Measurements from ENCODE around the gene DYNLL2. TPM values are rescaled to one million over a fixed set of nuclear protein-coding genes. Genes with fewer than 3 reads are reported as not detected.

DYNLL2 gene
- polyA plus RNA-seq, 1 donor from 2014 or later, result 66.7 TPM

GRCh38 chr17:58046239-58047094, 36.8 kb upstream of the DYNLL2 start:
- Histone ChIP-seq H3K27me3 (ENCODE audit: insufficient read depth, low read depth, low read length) (no peaks in the 10 kb centered on the region), H4K20me1 (ENCODE audit: insufficient read depth) (no peaks in the 10 kb centered on the region), H3K9me2 (ENCODE audit: insufficient read depth, low read length) (no peaks in the 10 kb centered on the region), H3K4me2 (ENCODE audit: low read length) (no peak overlapping the region), H3K36me3 (ENCODE audit: insufficient read depth, low read length) (no peaks in the 10 kb centered on the region), H2AFZ (ENCODE audit: low read depth, low read length) (no peak overlapping the region), H3K9me3 (ENCODE audit: low read length) (no peaks in the 10 kb centered on the region), H3K4me3 (ENCODE audit: low read length) (no peak overlapping the region), H3K27ac (ENCODE audit: low read length) (no peak overlapping the region), H3K9ac (ENCODE audit: low read length) (no peak overlapping the region), H3K79me2 (replicated peaks; ENCODE audit: insufficient read depth, low read length) (no peaks in the 10 kb centered on the region), H3F3A (ENCODE audit: insufficient read depth, low read length, poor library complexity, severe bottlenecking) (no peaks in the 10 kb centered on the region)
- TF ChIP-seq EZH2 (IDR thresholded peaks at IDR 0.05; ENCODE audit: borderline replicate concordance, insufficient read depth, low read length, poor library complexity, severe bottlenecking) (no peak), REST (IDR thresholded peaks at IDR 0.05; ENCODE audit: borderline replicate concordance) (no peak), MXI1 (conservative IDR thresholded peaks at IDR 0.05; ENCODE audit: poor library complexity, severe bottlenecking) (no peak), RAD21 (conservative IDR thresholded peaks at IDR 0.05) (no peak), CTCF (IDR thresholded peaks at IDR 0.05; ENCODE audit: poor library complexity, severe bottlenecking) (no peak), POLR2AphosphoS5 (IDR thresholded peaks at IDR 0.05) (no peak), EP300 (conservative IDR thresholded peaks at IDR 0.05; ENCODE audit: poor library complexity, severe bottlenecking) (no peak), TAF1 (IDR thresholded peaks at IDR 0.05; ENCODE audit: low read depth) (no peak), SMC3 (conservative IDR thresholded peaks at IDR 0.05; ENCODE audit: poor library complexity) (no peak)

GRCh38 chr17:58047376-58048150, 35.7 kb upstream of the DYNLL2 start:
- H3K9me3 ChIP-seq (ENCODE audit: low read length), result no peaks in the 10 kb centered on the region
- no peaks in the 10 kb centered on the region for H3K27me3 ChIP-seq (ENCODE audit: insufficient read depth, low read depth, low read length)
- H3F3A ChIP-seq (ENCODE audit: insufficient read depth, low read length, poor library complexity, severe bottlenecking), result no peaks in the 10 kb centered on the region
- no peak overlapping the region for H2AFZ ChIP-seq (ENCODE audit: low read depth, low read length)
- no peaks in the 10 kb centered on the region for H3K9me2 ChIP-seq (ENCODE audit: insufficient read depth, low read length)
- TF ChIP-seq TAF1 (IDR thresholded peaks at IDR 0.05; ENCODE audit: low read depth), result no peak
- TF ChIP-seq REST (IDR thresholded peaks at IDR 0.05; ENCODE audit: borderline replicate concordance), result no peak
- no peak overlapping the region for H3K27ac ChIP-seq (ENCODE audit: low read length)
- H3K36me3 ChIP-seq (ENCODE audit: insufficient read depth, low read length), result no peaks in the 10 kb centered on the region
- no peaks in the 10 kb centered on the region for H3K79me2 ChIP-seq (replicated peaks; ENCODE audit: insufficient read depth, low read length)
- H3K4me3 ChIP-seq (ENCODE audit: low read length), result no peak overlapping the region
- no peak overlapping the region for H3K4me2 ChIP-seq (ENCODE audit: low read length)
- no peaks in the 10 kb centered on the region for H4K20me1 ChIP-seq (ENCODE audit: insufficient read depth)
- H3K9ac ChIP-seq (ENCODE audit: low read length), result no peak overlapping the region

Measured in neural cell (in vitro differentiated cells).